ENCODE results near the gene PRMT5.

GRCh38 chr14:22973217-22974032, 44.2 kb upstream of the PRMT5 start:
- TF ChIP-seq, protein P1, sequence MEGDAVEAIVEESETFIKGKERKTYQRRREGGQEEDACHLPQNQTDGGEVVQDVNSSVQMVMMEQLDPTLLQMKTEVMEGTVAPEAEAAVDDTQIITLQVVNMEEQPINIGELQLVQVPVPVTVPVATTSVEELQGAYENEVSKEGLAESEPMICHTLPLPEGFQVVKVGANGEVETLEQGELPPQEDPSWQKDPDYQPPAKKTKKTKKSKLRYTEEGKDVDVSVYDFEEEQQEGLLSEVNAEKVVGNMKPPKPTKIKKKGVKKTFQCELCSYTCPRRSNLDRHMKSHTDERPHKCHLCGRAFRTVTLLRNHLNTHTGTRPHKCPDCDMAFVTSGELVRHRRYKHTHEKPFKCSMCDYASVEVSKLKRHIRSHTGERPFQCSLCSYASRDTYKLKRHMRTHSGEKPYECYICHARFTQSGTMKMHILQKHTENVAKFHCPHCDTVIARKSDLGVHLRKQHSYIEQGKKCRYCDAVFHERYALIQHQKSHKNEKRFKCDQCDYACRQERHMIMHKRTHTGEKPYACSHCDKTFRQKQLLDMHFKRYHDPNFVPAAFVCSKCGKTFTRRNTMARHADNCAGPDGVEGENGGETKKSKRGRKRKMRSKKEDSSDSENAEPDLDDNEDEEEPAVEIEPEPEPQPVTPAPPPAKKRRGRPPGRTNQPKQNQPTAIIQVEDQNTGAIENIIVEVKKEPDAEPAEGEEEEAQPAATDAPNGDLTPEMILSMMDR (IDR thresholded peaks at IDR 0.05): peak; percentile 68 to 84 (median 76)
- no peak for TF ChIP-seq POLR2A (IDR thresholded peaks at IDR 0.05)
